Neutrophil (primary cell): ENCODE data around the gene SNX18.

Experiments
- H3K27ac ChIP-seq: fragments of 200-600 bp; sonication (generic); 2 replicates; pipeline ENCODE4 v1.5.1; 2016; ENCODE audit warnings: mild to moderate bottlenecking, moderate library complexity
- H3K27me3 ChIP-seq: fragments of 200-600 bp; sonication (generic); 2 replicates; pipeline ENCODE4 v1.6.0; 2016; ENCODE audit warnings: mild to moderate bottlenecking
- H3K36me3 ChIP-seq: fragments of 200-600 bp; sonication (generic); 2 replicates; pipeline ENCODE4 v1.5.1; 2017
- H3K4me1 ChIP-seq, 2 experiments: fragments of 200-600 bp in 1 of 2; sonication (generic) in 1 of 2; 1 replicate in 1 of 2; 2 replicates in 1 of 2; pipeline versions ENCODE4 v1.5.1 to v1.6.1; 2013 to 2016; ENCODE audit warnings: low read depth in 1 of 2, low read length in 1 of 2, mild to moderate bottlenecking in 1 of 2, moderate library complexity in 1 of 2; ENCODE audit not compliant: control insufficient read depth in 1 of 2, insufficient read depth in 1 of 2
- H3K4me3 ChIP-seq, 2 experiments: fragments of 200-600 bp in 1 of 2; sonication (generic) in 1 of 2; 1 replicate in 1 of 2; 2 replicates in 1 of 2; pipeline ENCODE4 v1.5.1; 2013 to 2016; ENCODE audit warnings: low read depth in 1 of 2, low read length in 1 of 2, mild to moderate bottlenecking in 1 of 2, moderate library complexity in 1 of 2
- H3K9me3 ChIP-seq: fragments of 200-600 bp; sonication (generic); 2 replicates; pipeline ENCODE4 v1.5.1; 2016
- CTCF ChIP-seq: fragments of 200-600 bp; sonication (generic); IDR thresholded peaks from 2 replicates; pipeline ENCODE4 v1.5.1; 2016; ENCODE audit warnings: antibody characterized with exemption

The SNX18 gene

DNA sequence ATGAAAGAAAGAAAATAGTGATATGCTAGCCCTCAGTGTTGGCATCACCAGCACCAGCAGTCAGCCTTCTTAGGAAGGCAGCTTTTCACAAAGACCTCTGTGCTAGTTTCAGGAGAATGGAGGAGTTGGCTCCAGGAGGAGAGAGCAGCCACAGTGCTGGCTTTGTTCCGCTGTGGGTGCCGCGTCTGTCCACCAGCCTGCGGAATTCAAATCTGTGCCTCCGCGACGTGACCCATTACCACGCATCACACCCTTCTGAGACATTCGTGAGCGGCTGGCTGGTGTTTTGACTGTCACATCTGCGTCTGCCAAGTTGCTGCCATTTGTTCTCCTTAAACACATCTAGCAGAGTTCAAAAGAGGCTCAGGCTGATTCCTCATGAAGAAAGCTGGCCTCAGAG, 34.4 kb downstream of the SNX18 start:
- peaks cover 37% of the 10 kb centered on the region for H3K36me3 ChIP-seq
- no peak for TF ChIP-seq CTCF
- peaks cover 32% of the 10 kb centered on the region in 2 experiments for H3K4me1 ChIP-seq
- peak overlapping the region; percentile 58 for H3K27ac ChIP-seq
- H3K27me3 ChIP-seq = no peaks in the 10 kb centered on the region
- no peaks in the 10 kb centered on the region for H3K9me3 ChIP-seq
- H3K4me3 ChIP-seq = peak overlapping the region in 1 of 2 experiments; percentile 8

GRCh38 chr5:54552446-54552845, 34.9 kb downstream of the SNX18 start:
- Histone ChIP-seq H3K4me3 (no peak overlapping the region), H3K36me3 (peaks cover 32% of the 10 kb centered on the region), H3K27me3 (no peaks in the 10 kb centered on the region), H3K27ac (no peak overlapping the region), H3K4me1 (peaks cover 31 to 32% of the 10 kb centered on the region in 2 experiments), H3K9me3 (no peaks in the 10 kb centered on the region)
- no peak for TF ChIP-seq CTCF

DNA sequence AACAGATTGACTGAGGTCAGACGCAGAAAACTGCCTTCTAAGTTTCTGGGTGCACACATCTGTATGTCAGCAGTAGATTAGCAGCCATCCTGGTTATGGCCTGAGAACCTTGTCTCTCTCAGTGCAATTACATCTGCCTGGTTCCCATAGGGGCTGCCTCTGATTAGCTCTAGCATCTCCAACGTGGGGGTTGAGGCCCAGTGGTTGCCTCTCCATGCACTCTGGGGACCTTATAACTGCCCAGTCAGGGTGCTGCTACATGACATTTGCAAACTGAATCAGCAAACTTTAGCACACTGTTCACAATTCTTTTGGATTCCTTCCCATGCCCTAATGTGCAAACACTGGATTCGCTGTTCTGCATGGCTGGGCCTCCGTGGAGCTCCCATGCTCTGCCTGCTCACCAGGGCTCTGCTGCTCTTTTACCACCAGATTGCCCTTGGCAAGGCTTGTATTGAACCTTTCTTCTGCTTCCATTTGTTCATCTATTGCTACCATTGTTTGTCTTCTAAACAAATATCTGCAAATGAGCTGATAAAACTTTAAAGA, 36.2 kb downstream of the SNX18 start:
- Histone ChIP-seq H3K4me1 (peaks cover 24 to 27% of the 10 kb centered on the region in 2 experiments), H3K4me3 (no peak overlapping the region), H3K36me3 (peaks cover 19% of the 10 kb centered on the region), H3K27ac (no peak overlapping the region), H3K9me3 (no peaks in the 10 kb centered on the region), H3K27me3 (no peaks in the 10 kb centered on the region)
- TF ChIP-seq CTCF = no peak

DNA sequence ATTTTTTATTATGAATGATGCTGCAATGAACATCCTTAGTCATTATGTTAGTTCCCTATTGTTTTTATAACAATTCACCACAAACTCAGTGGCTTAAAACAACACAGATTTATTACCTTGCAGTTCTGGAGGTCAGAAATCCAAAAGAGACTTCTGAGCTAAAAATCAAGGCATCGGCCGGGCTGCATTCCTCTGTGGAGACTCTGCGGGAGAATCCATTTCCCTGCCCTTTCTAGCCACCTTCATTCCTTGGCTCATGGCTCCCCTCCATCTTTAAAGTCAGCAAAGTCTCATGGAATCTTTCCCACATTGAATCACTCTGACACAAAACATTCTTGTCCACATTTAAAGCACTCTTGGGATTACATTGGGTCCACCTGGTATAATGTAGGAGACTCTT, 38.6 kb downstream of the SNX18 start:
- no peak overlapping the region for H3K27ac ChIP-seq
- H3K27me3 ChIP-seq = no peaks in the 10 kb centered on the region
- H3K36me3 ChIP-seq = peaks cover 11% of the 10 kb centered on the region
- no peak for TF ChIP-seq CTCF
- H3K4me1 ChIP-seq = peaks cover 9% of the 10 kb centered on the region in 2 experiments
- H3K9me3 ChIP-seq = no peaks in the 10 kb centered on the region
- no peak overlapping the region for H3K4me3 ChIP-seq

DNA sequence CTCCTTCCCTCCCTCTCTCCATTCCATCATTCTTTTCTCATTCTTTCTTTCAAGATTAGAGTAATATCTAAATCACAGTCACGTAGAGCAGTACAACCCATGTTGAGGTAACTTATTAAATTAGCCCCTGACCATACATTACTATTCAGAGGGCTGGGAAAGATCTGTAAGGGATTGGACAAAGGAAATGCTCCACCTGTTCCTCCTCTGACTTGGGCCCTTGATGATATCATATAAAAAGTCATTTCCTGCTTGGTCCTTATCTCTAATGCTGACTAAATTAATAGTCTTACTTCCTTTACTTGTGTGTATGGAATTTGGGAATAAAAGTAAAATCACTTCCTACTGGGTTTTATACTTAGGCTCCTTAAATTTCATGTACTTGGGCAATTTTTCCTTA, 40.8 kb downstream of the SNX18 start:
- H3K4me3 ChIP-seq = no peak overlapping the region
- no peaks in the 10 kb centered on the region for H3K27me3 ChIP-seq
- no peaks in the 10 kb centered on the region for H3K36me3 ChIP-seq
- H3K4me1 ChIP-seq = peaks cover 10 to 11% of the 10 kb centered on the region in 2 experiments
- no peaks in the 10 kb centered on the region for H3K9me3 ChIP-seq
- H3K27ac ChIP-seq = no peak overlapping the region
- TF ChIP-seq CTCF = no peak

GRCh38 chr5:54561651-54562050, 44.1 kb downstream of the SNX18 start:
- Histone ChIP-seq H3K36me3 (no peaks in the 10 kb centered on the region), H3K9me3 (no peaks in the 10 kb centered on the region), H3K4me1 (peaks cover 17 to 18% of the 10 kb centered on the region in 2 experiments), H3K27me3 (no peaks in the 10 kb centered on the region), H3K27ac (no peak overlapping the region), H3K4me3 (no peak overlapping the region)
- TF ChIP-seq CTCF = no peak
